ENCODE measurements around the gene HNRNPU.

HNRNPU gene

DNA sequence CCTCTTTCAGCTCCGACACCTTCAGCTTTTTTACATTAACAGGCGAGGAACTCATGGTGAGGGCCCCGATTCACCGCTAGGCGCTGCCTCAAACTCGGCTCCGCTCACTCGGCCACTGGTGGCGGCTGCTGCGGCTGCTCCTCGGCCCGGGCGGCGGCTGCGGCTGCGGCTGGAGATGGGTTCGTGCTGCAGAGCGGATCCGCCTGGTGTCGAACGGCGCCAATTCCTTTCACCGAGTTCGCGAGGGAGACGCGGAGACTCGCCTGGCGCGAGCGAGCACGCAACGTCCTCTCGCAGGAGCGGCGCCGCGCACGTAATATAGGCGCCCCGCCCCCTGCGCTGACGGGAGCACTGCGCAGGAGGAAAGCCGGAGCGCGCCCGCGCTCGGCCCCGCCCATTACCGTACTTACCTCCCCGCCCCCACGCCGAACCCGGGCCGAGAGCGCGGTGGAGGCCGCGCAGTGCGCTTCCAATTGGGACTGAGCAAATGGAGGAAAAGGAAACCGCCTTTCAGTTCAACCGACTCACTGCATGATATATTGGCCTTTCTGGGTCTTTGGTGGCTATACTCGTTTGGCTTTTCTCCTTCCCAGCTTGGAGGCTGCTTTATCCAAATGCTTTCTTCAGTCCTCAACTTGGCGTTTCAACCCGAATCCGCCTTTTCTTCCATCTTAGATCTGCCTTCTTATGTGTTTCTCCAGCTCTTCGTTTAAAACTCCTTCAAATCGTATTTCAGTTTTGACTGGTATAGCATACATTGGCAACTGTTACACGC lies at the start of gene HNRNPU:
Gene HNRNPU, minus strand, starts transcription at position 291 of the 775 bp plus-strand sequence. Its CDS starts 236 bp downstream, at position 55.
- DNase-seq, result peak; percentile 96 to 98 (median 96)

DNA sequence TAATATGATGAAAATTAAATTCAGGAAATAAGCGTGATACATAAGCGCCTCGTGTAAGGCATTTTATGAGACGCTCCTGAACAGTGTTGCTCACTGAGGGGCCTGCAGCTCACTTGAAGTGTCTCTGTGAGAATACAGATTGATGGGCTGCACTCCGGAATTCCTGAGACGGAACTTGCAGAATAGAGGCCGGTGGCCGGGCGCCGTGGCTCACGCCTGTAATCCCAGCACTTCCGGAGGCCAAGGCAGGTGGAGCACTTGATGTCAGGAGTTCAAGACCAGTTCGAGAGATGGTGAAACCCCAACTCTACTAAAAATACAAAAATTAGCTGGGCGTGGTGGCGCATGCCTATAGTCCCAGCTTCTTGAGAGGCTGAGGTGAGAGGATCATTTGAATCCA lies 49.5 kb upstream of the HNRNPU start:
- no peak for DNase-seq

DNA sequence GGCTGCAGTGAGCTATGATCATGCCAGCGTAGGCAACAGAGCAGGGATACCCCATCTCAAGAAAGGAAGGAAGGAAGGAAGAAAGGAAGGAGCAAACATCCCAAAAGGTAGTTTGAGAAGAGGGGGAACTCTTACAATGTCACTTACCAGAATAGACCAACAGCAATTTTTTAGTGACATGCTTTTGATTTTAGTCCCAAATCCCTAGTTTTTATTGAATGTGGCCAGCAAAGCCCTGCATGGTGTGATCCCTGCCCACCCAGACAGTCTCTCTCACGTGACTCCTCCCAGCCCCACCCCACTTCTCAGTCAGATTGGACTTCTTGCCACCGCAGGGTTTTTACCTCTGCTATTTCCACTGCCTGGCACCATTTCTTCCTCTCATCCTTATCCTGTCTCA lies 39.8 kb upstream of the HNRNPU start:
- DNase-seq, result no peak

DNA sequence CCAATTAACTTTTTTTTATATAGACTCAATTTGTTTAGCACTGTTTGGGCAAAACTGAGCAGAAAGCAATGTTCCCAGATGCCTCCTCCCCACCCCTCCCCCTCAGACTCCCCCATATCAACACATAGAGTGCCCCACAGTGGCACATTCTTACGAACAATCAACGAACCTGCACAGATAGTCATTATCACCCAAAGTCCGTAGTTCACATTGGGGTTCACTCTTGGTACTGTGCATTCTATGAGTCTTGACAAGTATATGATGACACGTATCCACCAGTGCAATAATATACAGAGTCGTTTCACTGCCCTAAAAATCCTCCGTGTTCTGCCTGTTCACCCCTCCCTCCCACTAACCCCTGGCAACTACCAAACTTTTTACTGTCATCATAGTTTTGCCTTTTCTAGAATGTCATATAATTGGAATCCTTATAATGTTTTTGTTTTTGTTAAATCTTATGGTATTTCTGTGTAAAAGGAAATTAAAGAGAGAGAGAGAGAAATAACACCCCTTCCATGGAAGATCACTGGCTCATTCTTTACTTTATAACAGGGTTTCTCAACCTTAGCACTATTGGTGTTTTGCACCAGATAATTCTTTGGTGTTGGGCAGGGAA lies 37.2 kb upstream of the HNRNPU start:
- no peak for DNase-seq

DNA sequence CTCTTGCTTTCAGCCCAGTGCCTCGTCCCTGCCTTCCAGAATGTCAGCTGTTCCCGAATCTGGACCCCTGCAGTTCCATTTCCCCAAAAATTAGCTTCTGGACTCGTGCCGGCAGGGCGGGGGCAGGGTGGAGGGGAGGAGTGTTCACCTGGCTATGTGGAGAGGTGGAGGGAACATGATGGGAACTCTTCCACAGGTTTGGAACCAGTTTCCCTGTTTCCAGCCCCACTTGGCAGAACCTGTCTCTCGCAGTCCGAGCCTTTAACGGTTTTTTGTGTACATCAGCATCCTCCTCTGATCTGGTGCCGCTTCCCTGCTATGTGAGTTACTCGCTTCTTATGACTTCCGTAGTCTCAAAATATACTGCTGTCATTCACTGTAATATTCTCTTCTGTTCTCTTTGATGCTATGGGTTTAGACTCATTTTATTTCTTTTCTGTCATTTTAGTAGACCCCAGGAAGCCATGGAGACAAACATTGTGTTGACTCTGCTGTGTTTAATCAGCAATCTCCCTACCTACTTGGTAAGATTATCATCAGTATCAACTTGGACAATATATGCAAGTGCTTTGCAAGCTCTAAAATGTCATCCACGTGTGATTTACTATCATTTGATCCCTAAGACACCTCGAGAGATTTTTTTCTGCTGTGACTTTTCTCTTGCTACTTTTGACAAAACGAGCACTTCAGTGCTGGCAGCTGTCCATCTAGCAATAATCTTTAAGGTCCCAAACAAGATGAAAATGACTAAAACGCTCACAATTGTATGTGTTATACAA lies 33.3 kb upstream of the HNRNPU start:
- DNase-seq, result peak in 2 of 3 experiments; percentile 22 to 40

DNA sequence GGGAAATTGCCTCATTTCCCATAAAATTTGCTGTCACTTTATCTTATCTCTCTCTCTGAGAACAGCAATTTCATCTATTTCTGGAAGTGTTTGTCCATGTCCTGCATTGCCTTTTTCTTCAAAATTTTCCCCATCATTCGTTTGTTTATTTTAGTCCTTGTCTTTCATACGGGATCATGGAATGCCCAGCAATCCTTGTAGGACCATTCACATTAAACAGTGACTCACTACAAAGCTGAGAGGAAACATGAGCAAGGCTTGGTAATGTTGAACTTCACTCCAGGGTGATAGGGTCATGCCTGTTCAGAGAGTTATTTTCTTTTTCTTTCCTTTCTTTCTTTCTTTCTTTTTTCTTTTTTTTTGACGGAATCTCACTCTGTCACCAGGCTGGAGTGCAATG lies 32.2 kb upstream of the HNRNPU start:
- DNase-seq, result no peak

DNA sequence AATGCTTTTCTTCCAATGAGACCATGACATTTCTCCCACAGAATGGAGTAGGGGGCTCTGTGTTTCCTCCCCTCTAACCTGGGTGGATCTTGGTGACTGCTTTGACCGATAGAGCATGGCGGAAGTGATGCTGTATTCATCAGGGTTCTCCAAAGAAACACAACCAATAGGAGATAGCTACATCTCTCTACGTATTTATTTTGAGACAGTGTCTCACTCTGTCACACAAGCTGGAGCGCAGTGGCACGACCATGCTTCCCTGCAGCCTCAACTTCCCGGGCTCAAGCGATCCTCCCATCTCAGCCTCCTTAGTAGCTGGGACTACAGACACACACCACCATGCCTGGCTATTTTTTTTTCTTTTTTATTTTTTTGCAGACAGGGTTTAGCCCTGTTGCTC lies 29.5 kb upstream of the HNRNPU start:
- DNase-seq, result no peak

DNA sequence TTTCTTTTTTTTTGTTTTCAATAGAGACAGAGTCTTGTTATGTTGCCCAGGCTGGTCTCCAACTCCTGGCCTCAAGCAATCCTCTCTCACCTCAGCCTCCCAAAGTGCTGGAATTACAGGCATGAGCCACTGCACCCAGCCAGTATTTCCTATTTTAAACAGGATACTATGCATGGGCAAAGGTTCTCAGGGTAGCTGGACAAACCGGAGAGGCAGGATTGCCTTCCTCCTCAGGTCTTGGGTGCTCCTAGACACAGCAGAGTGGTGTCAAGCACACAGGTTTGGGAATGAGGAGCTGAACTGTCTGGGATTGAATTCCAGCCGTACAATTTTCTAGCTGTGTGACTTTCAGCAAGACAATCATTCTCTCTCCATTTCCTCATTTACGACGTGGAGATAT lies 22.9 kb upstream of the HNRNPU start:
- DNase-seq, result no peak

DNA sequence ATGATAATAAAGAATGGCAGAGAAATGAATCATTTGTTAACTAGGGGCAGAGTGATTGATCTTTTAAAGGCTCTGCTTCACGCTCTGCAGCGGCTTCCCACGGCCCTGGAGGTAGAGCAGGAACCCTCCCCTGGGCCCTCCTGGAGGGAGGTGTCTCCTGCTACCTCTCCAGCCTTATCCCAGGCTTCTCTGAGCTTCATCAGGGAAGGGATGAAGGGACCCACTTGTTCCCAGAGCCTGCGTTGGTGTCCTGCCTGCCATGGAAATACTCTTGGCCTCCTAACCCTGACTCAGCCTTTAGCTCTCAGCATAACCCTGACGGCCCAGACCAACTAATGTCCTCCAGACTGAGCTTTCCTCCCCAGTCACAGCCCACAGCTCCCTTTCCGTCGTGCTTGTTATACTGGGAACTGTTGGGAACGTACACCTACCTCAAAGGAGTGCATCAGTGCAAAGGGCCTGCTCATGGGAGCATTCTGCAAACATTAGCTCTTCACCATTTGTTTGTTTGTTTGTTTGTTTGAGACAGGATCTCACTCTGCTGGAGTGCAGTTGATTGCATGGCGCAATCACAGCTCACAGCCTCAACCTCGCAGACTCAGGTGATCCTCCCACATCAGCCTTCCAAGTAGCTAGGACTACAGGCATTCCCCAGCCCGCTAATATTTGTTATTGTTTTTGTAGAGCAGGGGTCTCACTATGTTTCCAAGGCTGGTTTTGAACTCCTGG lies 17.4 kb upstream of the HNRNPU start:
- DNase-seq, result no peak

DNA sequence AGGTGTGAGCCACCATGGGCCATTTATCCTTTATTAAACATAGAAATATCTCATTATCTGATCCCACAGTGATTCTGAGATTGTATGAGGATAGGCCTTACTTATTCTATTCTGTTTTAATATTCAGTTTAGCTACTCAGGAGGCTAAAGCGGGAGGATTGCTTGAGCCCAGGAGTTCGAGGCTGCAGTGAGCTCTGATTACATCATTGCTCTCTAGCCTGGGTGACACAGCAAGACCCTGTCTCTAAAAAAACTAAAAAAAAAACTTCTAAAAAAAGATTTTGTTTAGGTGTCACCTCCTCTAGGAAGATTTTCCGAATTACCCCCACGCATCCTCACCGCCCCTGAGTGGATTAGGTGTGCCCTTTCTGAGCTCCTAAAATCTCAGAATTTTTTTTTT lies 14.3 kb upstream of the HNRNPU start:
- DNase-seq, result no peak

DNA sequence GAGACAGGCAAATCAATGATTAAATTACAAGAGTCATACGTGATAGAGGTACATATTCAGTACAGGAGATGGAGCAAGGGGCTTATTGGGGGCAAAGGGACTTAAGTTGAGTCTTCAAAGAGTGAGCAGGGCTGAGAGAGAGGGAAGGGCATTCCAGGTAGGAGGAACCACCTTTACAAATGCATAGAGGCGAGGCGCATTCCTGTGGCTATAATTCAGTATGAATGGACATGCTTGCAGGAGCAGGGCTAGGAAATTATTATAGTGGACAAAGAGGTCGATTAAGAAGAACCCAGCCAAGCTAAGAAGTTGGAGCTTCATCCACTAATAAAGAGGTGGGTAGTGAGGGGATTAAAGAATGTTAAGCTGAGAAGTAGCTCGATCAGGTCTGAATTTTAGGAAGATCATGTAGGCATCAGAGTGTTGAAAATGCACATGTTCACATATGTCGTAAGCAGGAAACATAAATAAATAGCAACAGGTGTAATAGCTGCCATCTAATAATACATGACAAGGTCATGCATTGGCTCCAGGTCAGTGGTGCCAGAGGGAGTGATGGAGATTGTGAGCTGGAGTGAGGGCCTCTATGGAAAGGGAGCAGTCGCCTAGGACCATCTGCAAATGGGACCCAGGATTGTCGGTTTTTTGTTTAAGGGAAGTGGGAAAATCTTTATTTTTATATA lies 12.0 kb upstream of the HNRNPU start:
- DNase-seq, result no peak

DNA sequence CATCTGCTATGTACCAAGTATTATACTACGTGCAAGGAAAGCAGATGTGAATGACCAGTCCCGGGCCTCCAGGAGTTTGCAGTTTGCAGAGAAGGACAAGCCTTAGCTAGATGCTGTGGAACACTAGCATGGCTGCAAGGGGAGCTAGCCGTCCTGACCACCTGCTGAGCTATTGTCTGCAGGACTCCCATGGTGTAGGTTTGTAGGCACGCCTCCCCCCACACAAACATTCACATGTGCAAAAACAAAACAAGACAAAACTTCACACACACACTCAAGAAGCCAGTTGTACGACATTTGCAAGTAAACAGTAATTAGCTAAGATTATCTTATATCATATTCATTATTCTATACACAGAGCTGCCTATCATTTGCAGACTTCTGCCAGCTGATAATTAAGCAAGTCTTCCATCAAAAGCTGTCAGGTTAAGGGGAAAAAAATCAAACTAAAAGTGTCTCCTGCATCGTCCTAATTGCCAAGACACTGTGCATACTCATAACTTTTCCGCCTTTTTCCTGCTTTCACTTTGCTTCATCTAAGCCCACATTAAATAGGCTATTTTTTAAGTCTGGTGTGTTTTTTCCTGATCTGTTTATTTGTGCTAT lies 10.7 kb upstream of the HNRNPU start:
- DNase-seq, result peak in 2 of 3 experiments; percentile 90 to 99

DNA sequence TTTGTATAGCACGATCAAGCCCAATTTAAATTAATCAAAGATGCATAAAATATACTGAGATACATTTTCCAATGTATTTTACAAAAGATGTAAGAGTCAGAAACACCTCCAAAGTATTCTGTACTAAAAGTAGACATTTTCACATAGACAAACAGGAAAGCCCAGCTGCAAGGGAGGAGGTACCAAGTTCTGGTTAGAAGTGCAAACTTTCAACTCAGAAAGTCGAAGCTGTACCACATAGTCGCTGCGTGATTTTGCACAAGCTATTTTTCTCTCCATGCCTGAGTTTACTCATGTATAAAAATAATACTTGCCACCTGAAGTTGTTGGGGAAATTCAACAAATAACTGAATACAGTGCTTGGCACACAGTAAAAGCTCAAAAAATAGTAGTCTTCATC lies 5.6 kb upstream of the HNRNPU start:
- no peak for DNase-seq

DNA sequence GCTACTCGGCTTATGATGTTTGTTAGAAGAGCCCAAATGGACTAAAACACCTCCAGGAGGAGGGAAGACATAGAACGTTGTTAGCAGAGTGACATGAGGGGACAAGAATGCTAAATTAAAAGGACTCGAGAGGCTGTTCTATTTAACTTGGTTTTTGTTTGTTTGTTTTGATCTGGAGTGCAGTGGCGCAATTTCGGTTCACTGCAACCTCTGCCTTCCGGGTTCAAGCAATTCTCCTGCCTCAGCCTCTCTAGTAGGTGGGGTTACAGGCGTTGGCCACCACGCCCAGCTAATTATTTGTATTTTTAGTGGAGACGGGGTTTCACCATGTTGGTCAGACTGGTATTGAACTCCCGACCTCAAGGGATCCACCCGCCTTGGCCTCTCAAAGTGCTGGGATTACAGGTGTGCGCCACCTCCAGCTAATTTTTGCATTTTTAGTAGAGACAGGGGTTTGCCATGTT lies 5.1 kb upstream of the HNRNPU start:
- DNase-seq, result no peak

DNA sequence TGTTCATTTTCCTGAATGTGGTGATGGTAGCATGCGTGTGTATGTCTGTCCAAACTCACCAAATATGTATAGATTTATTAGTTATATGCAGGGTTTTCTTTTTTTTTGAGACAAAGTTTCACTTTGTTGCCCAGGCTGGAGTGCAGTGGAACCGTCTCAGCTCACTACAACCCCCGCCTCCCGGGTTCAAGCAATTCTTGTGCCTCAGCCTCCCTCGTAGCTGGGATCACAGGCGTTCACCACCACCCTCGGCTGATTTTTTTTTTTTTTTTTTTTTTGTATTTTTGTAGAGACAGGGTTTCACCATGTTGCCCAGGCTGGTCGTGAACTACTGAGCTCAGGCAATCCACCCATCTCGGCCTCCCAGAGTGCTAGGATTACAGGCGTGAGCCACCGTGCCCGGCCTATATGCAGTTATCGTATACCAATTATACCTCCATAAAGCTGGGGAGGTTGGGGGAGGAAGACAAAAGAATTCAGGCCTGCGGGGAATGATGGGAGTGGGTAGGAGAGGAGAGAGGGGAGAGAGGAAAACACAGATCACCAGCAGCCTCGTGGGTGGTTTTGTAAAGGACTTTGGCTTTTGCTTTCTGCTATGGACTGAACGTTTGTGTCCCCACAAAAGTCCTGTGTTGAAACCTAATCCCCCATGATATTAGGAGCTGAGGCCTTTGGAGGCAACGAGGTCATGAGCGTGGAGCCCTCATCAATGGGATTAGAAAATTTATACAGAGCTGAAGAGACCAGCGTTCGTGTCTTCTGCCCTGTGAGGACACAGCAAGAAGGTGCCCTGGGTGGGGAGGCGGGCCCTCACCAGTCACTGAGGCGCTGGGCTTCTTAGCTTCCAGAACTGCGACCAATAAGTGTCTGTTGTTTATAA lies 4.4 kb upstream of the HNRNPU start:
- no peak for DNase-seq

DNA sequence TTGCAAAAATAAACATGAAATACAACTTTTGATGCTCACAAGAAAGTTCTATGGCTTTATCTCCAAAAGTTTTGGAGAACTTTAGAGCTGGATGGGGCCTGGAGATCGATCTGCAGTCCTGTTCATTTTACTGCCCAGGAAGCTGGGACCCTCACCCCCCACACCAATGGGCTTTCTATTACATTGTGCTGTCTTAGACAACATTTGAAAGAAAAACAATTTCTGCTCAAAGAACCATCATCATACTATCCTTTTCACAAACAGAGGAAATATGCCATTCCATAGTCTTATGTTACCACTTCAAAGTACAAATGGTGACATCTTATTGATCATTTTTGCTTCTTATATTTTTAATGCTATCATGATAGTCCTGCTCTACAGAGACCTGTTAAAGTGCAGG lies 2.0 kb upstream of the HNRNPU start:
- DNase-seq, result no peak

DNA sequence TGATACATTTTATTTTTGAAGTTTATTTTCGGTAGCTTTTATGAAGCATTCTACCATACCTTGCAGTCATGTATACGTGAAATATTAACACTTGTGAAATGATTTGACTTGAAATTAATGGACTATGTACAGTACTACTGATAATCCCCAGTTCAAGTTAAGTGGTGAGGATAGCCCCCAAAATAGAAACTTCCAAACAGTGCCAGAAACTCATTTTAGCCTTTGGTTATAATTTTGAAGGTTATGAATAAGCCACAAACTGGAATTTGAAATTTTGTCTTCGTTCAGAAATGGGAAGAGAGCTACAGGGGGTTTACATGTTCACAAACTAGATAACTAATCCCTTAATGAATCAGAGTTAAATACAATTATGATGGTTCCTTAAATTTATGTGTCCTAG lies 1.5 kb upstream of the HNRNPU start:
- no peak for DNase-seq

DNA sequence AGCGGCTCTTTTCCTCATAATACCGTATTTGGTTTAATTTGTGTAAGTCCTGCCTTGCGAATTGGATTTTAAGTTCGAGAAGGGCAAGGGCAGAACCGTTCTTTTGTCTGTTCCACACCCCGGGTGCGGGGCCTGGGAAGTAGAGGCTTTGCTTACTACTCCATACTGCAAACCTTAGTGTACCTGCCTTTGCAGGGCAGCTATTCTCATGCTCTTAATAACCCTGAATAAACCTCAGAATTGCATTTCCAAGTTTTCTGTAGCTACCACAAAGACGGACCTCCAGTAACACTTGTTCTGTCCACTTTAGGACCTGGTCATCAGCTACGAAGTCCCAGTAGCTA lies 657 bp upstream of the HNRNPU start:
- peak; percentile 54 to 94 (median 90) for DNase-seq

DNA sequence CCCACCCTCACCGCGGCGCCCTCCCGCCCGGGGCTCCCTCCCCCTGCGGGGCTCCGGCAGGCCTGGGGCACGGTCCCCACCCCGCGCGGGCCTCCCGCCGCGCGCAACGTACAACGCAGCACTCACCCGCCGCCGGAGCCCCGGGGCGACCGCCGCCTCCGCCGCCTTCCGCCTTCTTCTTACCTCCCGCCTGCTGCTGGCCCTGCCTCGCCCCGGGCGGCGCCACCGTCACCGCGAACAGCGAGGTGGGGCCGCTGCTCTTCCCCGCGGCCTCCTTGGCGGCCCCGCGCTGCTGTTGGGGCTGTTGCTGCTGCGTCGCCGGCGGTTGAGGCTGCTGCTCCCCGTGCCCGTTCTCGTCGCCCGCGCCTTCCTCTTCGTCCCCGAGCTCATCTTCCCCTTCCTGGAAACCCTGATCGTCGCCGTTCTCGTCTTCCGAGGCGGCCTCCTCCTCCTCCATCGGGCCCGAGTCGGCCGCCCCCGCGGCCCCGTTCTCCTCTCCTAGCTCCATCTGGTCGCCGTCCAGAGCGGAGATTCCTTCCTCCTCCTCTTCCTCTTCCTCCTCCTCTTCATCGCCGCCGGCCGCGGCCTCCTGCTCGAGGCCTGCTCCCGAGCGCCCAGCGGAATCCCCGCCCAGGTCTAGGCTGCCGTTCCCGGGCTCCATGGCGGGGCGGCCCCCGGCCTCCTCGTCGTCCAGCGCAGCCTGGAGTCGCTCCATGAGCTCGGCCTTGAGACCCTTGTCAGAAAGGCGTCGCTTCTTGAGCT lies 671 bp downstream of the HNRNPU start:
- DNase-seq, result peak in 1 of 3 experiments; percentile 48
